ENCODE results near the gene TSPAN18.

Gene TSPAN18

DNA sequence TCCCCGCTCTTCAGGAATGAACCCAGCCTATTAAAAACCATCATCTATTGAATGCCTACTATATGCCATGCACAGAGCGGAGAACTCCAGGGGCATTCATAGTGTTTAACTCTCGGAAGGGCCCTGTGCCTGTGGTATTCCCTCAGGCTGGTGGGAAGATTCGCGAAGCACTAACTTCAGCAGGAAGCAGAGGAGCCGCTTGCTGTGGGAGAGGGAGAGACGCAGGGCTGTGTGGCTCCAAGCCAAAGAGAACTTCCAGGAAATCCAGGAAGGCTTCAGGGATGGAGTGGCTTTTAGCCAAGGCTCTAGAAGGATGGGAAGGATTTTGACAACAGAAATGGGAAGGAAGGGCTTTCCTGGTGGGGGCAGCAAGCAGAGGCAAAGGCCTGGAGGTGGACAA, 120.1 kb downstream of the TSPAN18 start:
- Histone ChIP-seq H3K4me1 (ENCODE audit: low read length) (peaks cover 9% of the 10 kb centered on the region), H2AFZ (ENCODE audit: low read depth, low read length) (no peak overlapping the region), H3K27ac (ENCODE audit: low read length) (no peak overlapping the region), H3K4me3 (ENCODE audit: low read length) (no peak overlapping the region), H3K36me3 (replicated peaks; ENCODE audit: low read depth, low read length) (no peaks in the 10 kb centered on the region), H3K9ac (ENCODE audit: low read length) (no peak overlapping the region), H3K4me2 (ENCODE audit: low read length) (no peak overlapping the region), H3K27me3 (ENCODE audit: low read depth, low read length) (peaks cover 19% of the 10 kb centered on the region; the same call in 1 of the 2 replicates), H4K20me1 (ENCODE audit: insufficient read depth, low read length) (no peaks in the 10 kb centered on the region), H3K9me3 (ENCODE audit: insufficient read depth, low read length) (no peaks in the 10 kb centered on the region), H3K79me2 (ENCODE audit: low read length) (no peaks in the 10 kb centered on the region)
- TF ChIP-seq EZH2phosphoT487 (IDR thresholded peaks at IDR 0.05; ENCODE audit: low read depth) = no peak
- TF ChIP-seq, protein P1, sequence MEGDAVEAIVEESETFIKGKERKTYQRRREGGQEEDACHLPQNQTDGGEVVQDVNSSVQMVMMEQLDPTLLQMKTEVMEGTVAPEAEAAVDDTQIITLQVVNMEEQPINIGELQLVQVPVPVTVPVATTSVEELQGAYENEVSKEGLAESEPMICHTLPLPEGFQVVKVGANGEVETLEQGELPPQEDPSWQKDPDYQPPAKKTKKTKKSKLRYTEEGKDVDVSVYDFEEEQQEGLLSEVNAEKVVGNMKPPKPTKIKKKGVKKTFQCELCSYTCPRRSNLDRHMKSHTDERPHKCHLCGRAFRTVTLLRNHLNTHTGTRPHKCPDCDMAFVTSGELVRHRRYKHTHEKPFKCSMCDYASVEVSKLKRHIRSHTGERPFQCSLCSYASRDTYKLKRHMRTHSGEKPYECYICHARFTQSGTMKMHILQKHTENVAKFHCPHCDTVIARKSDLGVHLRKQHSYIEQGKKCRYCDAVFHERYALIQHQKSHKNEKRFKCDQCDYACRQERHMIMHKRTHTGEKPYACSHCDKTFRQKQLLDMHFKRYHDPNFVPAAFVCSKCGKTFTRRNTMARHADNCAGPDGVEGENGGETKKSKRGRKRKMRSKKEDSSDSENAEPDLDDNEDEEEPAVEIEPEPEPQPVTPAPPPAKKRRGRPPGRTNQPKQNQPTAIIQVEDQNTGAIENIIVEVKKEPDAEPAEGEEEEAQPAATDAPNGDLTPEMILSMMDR (IDR thresholded peaks at IDR 0.05; ENCODE audit: low read depth, low read length) = no peak

DNA sequence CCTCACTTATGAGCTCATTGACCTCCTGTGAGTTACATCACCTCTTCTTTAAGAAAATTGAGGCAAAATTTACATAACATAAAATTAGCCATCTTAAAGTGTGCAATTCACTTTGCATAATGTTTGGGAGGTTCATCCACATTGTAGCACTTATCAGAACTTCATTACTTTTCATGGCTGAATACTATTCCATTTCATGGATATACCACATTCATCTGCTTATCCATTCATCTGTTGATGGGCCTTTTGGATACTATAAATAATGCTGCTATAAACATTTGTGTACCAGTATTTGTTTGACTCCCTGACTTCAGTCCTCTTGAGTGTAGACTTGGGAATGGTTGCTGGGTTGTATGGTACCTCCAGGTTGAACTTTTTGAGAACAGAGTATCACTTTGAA, 120.6 kb downstream of the TSPAN18 start:
- H3K27ac ChIP-seq (ENCODE audit: low read length) = no peak overlapping the region
- H3K9ac ChIP-seq (ENCODE audit: low read length) = no peak overlapping the region
- peaks cover 18% of the 10 kb centered on the region; the same call in 1 of the 2 replicates for H3K27me3 ChIP-seq (ENCODE audit: low read depth, low read length)
- no peak overlapping the region for H2AFZ ChIP-seq (ENCODE audit: low read depth, low read length)
- no peaks in the 10 kb centered on the region for H3K9me3 ChIP-seq (ENCODE audit: insufficient read depth, low read length)
- no peak overlapping the region for H3K4me3 ChIP-seq (ENCODE audit: low read length)
- H3K4me1 ChIP-seq (ENCODE audit: low read length) = peaks cover 9% of the 10 kb centered on the region
- no peaks in the 10 kb centered on the region for H4K20me1 ChIP-seq (ENCODE audit: insufficient read depth, low read length)
- H3K4me2 ChIP-seq (ENCODE audit: low read length) = no peak overlapping the region
- no peak for TF ChIP-seq EZH2phosphoT487 (IDR thresholded peaks at IDR 0.05; ENCODE audit: low read depth)
- TF ChIP-seq, protein P1 (IDR thresholded peaks at IDR 0.05; ENCODE audit: low read depth, low read length) = no peak
- no peaks in the 10 kb centered on the region for H3K36me3 ChIP-seq (replicated peaks; ENCODE audit: low read depth, low read length)
- no peaks in the 10 kb centered on the region for H3K79me2 ChIP-seq (ENCODE audit: low read length)

DNA sequence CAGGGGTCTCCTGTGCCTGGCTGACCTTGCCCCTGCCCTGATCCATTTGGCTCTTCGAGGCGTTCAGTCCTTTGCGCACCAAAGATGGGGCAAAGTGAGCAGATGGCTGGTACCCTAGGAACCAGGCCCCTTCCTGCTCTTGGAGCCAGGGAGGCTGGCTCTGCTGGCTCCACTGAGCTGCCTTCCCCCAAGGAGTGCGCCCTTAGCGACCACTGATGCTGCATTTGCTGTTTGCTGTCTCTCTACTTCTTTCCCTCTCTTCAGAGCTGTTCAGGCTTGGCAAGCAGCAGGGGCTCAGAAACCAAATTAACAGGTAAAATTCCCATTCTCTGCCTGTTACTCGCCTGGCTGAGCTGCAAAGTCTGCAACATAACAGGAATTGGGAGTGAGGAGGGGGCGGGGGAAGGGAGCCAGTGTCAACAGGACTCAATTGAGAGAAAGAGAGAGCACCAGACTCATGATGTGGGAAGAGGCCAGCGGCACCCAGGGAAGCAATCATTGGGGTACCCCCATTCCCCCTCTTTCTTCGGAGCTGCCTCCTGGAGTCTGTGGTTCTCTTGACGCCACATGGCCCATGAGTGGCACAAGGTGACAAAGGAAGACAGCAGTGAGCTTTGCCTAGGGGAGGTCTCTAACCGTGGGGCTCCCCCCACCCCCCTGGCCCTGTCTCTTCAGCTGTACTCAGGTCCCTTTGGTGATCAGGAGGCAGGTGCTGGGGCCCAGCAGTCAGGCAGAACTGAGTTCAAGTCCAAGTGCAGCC, 121.6 kb downstream of the TSPAN18 start:
- no peak for TF ChIP-seq EZH2phosphoT487 (IDR thresholded peaks at IDR 0.05; ENCODE audit: low read depth)
- TF ChIP-seq, protein P1 (IDR thresholded peaks at IDR 0.05; ENCODE audit: low read depth, low read length) = no peak
- Histone ChIP-seq H3K4me1 (ENCODE audit: low read length) (peaks cover 9% of the 10 kb centered on the region), H3K9me3 (ENCODE audit: insufficient read depth, low read length) (no peaks in the 10 kb centered on the region)

DNA sequence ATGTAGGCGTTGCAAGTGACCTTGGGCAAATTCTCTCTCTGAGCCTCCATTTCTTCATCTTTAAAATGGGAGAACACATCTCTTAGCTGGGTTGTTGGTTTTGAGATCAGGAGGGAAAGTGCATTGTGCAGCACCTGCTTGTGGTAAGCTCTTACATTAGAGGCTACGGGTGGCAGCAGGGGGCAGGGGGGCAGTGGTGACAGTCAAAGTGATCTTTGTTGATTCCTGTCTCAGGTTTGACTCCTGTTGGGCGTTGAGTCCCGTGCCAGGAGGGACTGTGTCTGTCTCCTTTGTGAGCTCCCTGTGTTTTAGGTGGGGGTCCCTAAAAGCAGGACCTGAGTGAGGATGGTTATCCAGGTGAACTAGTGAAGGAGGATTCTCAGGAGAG, 122.2 kb downstream of the TSPAN18 start:
- H3K4me2 ChIP-seq (ENCODE audit: low read length) = no peak overlapping the region
- peaks cover 9% of the 10 kb centered on the region for H3K4me1 ChIP-seq (ENCODE audit: low read length)
- no peak overlapping the region for H2AFZ ChIP-seq (ENCODE audit: low read depth, low read length)

More for the DNA sequence above, 121.6 kb downstream of the TSPAN18 start:
- Histone ChIP-seq H2AFZ (ENCODE audit: low read depth, low read length) (no peak overlapping the region), H3K79me2 (ENCODE audit: low read length) (no peaks in the 10 kb centered on the region), H3K4me2 (ENCODE audit: low read length) (no peak overlapping the region), H3K27me3 (ENCODE audit: low read depth, low read length) (peaks cover 15% of the 10 kb centered on the region; the same call in 1 of the 2 replicates), H3K4me3 (ENCODE audit: low read length) (no peak overlapping the region), H4K20me1 (ENCODE audit: insufficient read depth, low read length) (no peaks in the 10 kb centered on the region), H3K27ac (ENCODE audit: low read length) (no peak overlapping the region), H3K36me3 (replicated peaks; ENCODE audit: low read depth, low read length) (no peaks in the 10 kb centered on the region), H3K9ac (ENCODE audit: low read length) (no peak overlapping the region)

More for the DNA sequence above, 122.2 kb downstream of the TSPAN18 start:
- Histone ChIP-seq H3K36me3 (replicated peaks; ENCODE audit: low read depth, low read length) (no peaks in the 10 kb centered on the region), H3K9ac (ENCODE audit: low read length) (no peak overlapping the region), H3K79me2 (ENCODE audit: low read length) (no peaks in the 10 kb centered on the region), H3K9me3 (ENCODE audit: insufficient read depth, low read length) (no peaks in the 10 kb centered on the region), H4K20me1 (ENCODE audit: insufficient read depth, low read length) (no peaks in the 10 kb centered on the region), H3K4me3 (ENCODE audit: low read length) (no peak overlapping the region), H3K27ac (ENCODE audit: low read length) (no peak overlapping the region), H3K27me3 (ENCODE audit: low read depth, low read length) (peaks cover 15% of the 10 kb centered on the region; the same call in 1 of the 2 replicates)
- TF ChIP-seq, protein P1 (IDR thresholded peaks at IDR 0.05; ENCODE audit: low read depth, low read length) = no peak
- no peak for TF ChIP-seq EZH2phosphoT487 (IDR thresholded peaks at IDR 0.05; ENCODE audit: low read depth)

Data from OCI-LY3 (cell line).